Tibial artery (tissue), 4 donors: ENCODE measurements around the gene MAML2.

Experiments
- DNase-seq, 2 donors: peaks; one replicate each; pipeline ENCODE4 v3.0.0-alpha.2; 2019
- H3K27ac ChIP-seq, 2 donors: fragments of 200-600 bp; sonication (generic) in 1 of 2; 1 replicate in 1 of 2; 2 replicates in 1 of 2; pipeline ENCODE4 v1.5.1; 2018 to 2019; ENCODE audit warnings: mild to moderate bottlenecking in 1 of 2
- H3K27me3 ChIP-seq, 2 donors: fragments of 200-600 bp; sonication (generic) in 1 of 2; one replicate each; pipeline versions ENCODE4 v1.5.1 to v1.6.0; 2016 to 2019
- H3K36me3 ChIP-seq, 3 donors: fragments of 200-600 bp; sonication (generic) in 2 of 3; one replicate each; pipeline ENCODE4 v1.5.1; 2016 to 2019; ENCODE audit warnings: mild to moderate bottlenecking in 2 of 3
- H3K4me1 ChIP-seq, 4 donors: fragments of 200-600 bp; sonication (generic) in 2 of 4; 1 replicate in 3 of 4; 2 replicates in 1 of 4; pipeline ENCODE4 v1.5.1; 2016 to 2019
- H3K4me3 ChIP-seq, 2 donors: fragments of 200-600 bp; sonication (generic) in 1 of 2; 1 replicate in 1 of 2; 2 replicates in 1 of 2; pipeline ENCODE4 v1.5.1; 2018 to 2019; ENCODE audit warnings: mild to moderate bottlenecking in 2 of 2
- H3K9me3 ChIP-seq, 3 donors: fragments of 200-600 bp; sonication (generic) in 1 of 3; one replicate each; pipeline ENCODE4 v1.5.1; 2016 to 2019
- CTCF ChIP-seq, 2 experiments: fragments of 200-600 bp in 1 of 2; fragments of 450-650 bp in 1 of 2; IDR thresholded peaks; one replicate each; pipeline ENCODE4 v1.5.1; 2017 to 2019; ENCODE audit warnings: antibody characterized with exemption in 2 of 2, mild to moderate bottlenecking in 1 of 2, moderate library complexity in 1 of 2
- intact Hi-C: fragments of 100-400 bp; cut with DNase I; formaldehyde crosslinking; loops from one replicate; pipeline ENCODE4 v1.15.0; 2023; ENCODE audit warnings: low total_unique reads

Gene MAML2

GRCh38 chr11:96314326-96315020 is 28.5 kb downstream of the MAML2 start:
- intact Hi-C loops = no loop called here
- Histone ChIP-seq H3K36me3 (no peaks in the 10 kb centered on the region), H3K9me3 (no peaks in the 10 kb centered on the region), H3K27me3 (no peaks in the 10 kb centered on the region), H3K4me3 (no peak overlapping the region), H3K4me1 (peaks cover 0 to 81% (median 54%) of the 10 kb centered on the region in 4 donors), H3K27ac (peak overlapping the region; percentile 42 to 45)
- DNase-seq = peak in 1 of 2 donors; percentile 56
- TF ChIP-seq CTCF (IDR thresholded peaks at IDR 0.05) = no peak

DNA sequence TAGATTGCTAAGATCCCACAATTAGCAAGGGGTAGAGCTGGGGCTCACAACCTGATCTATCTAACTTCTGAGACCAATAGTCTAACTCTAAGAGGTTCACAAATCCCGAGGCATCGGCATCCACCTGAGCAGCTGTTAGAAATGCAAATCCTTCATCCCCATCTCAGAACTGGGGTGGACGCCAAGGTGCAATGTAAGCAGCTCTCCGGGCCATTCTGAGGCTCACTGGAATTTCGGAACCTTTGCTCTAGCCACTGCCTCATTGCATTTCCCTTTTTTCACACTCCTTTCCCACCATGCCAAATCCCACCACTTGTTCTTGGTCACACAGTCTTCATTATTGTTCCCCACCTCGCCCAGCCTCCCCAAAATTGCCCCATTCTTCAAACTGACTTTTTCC is 29.8 kb downstream of the MAML2 start:
- Histone ChIP-seq H3K27me3 (no peaks in the 10 kb centered on the region), H3K4me3 (no peak overlapping the region), H3K36me3 (no peaks in the 10 kb centered on the region), H3K9me3 (no peaks in the 10 kb centered on the region), H3K27ac (peak overlapping the region in 1 of 2 donors; percentile 42), H3K4me1 (peaks cover 0 to 89% (median 48%) of the 10 kb centered on the region in 4 donors)
- intact Hi-C loops = no loop called here
- TF ChIP-seq CTCF (IDR thresholded peaks at IDR 0.05) = no peak
- no peak for DNase-seq

DNA sequence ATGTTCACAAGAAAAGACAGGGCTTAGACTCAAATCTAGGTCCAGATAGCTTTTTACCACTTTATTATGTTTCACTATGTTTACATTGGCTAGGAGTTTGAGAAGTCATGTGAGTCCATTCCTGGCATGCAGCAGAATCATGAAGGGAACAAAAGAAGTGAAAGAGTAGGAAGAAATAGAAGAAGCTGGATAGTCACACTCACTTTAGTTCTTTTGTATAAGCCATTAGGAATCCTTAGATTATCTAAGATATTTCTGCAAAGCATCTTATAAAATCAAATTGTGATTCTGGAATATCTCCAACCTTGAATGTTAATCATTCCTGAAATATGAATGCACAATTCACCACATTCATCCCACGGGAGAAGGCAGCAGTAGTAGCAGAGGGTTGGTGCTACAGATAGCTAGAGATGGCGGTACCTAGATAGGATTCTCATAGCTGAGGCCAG is 31.9 kb downstream of the MAML2 start:
- no peak for DNase-seq
- intact Hi-C loops = no loop called here
- Histone ChIP-seq H3K27me3 (no peaks in the 10 kb centered on the region), H3K4me1 (peaks cover 0 to 89% (median 49%) of the 10 kb centered on the region in 4 donors), H3K4me3 (no peak overlapping the region), H3K9me3 (no peaks in the 10 kb centered on the region), H3K27ac (peak overlapping the region; percentile 28 to 50), H3K36me3 (no peaks in the 10 kb centered on the region)
- TF ChIP-seq CTCF (IDR thresholded peaks at IDR 0.05) = no peak

DNA sequence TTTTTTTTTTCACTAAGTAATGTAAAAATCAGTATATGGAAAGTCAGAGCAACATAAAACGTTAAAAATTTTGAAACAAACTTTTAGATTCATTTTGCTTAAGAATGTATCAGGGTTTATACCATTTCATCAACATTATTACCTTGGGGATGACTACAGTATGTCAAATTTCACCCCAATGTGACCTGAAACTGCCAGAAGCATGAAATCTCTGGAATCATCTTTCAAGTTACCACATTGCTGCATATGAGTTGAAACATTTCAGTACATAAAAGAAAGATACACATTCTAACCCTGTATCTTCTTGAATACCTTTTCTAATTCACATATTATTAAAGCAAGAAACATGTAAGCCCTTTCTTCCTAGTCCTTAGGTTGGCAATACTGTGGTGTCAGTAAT is 32.8 kb downstream of the MAML2 start:
- H3K4me1 ChIP-seq = peaks cover 0 to 89% (median 51%) of the 10 kb centered on the region in 4 donors
- H3K4me3 ChIP-seq = no peak overlapping the region
- no peaks in the 10 kb centered on the region for H3K36me3 ChIP-seq
- no peak for TF ChIP-seq CTCF (IDR thresholded peaks at IDR 0.05)
- no peaks in the 10 kb centered on the region for H3K9me3 ChIP-seq
- intact Hi-C loops = no loop called here
- DNase-seq = no peak
- H3K27me3 ChIP-seq = no peaks in the 10 kb centered on the region
- no peak overlapping the region for H3K27ac ChIP-seq

GRCh38 chr11:96309643-96310017 is 33.4 kb downstream of the MAML2 start:
- Histone ChIP-seq H3K9me3 (no peaks in the 10 kb centered on the region), H3K4me1 (peaks cover 0 to 88% (median 46%) of the 10 kb centered on the region in 4 donors), H3K27ac (peak overlapping the region; percentile 3 to 18), H3K27me3 (no peaks in the 10 kb centered on the region), H3K4me3 (no peak overlapping the region), H3K36me3 (no peaks in the 10 kb centered on the region)
- TF ChIP-seq CTCF (IDR thresholded peaks at IDR 0.05) = no peak
- intact Hi-C loops = loop anchor here (5.0 kb wide), 1 partner anchor 33 kb away; the partner anchor contains the start of gene MAML2
- DNase-seq = no peak
